GM21723 (cell line): ENCODE measurements around the gene BTBD16.

Source experiments
- ATAC-seq: cut with Tn5 transposase; IDR thresholded peaks from one replicate; pipeline ENCODE4 v1.9.1; 2021; ENCODE audit warnings: mild to moderate bottlenecking, moderate library complexity; ENCODE audit not compliant: unreplicated experiment

Gene BTBD16

DNA sequence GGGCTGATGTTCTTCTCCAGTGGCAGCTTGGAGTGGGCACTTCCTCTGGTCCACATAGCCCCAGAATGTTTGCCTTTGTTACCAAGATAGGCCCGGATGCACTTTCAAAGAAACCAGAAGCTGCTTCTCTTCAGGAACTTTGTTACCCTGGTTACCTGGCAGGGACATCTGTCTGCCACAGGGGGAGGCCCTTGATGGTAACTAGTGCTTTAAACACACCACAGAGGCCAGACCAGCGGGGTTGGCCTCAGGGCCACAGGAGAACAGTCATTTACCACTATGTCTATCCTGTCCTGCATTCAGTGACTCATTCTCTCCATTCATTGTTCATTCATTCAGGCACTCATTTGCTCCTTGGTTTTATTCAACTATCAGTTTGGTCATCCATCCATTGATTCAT is 91.5 kb downstream of the BTBD16 start:
- ATAC-seq: no peak

DNA sequence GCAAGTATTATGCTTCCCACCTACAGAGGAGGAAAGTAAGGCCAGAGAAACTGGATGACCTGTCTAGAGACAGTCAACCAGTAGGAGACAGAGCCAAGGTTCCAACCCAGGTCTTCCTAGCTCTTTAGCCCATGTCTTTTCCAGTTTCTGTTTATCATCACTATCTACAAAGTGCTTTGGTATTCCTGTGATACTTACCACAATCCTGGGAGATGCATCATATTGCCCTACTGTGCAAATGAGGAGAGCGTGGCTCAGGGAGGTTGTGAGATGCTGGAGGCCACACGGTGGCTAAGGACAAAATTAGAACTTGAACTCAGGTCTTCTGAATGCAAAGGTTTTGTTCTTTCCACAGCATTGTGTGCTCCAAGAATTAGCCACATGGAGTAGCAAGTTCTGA is 92.2 kb downstream of the BTBD16 start:
- no peak for ATAC-seq

DNA sequence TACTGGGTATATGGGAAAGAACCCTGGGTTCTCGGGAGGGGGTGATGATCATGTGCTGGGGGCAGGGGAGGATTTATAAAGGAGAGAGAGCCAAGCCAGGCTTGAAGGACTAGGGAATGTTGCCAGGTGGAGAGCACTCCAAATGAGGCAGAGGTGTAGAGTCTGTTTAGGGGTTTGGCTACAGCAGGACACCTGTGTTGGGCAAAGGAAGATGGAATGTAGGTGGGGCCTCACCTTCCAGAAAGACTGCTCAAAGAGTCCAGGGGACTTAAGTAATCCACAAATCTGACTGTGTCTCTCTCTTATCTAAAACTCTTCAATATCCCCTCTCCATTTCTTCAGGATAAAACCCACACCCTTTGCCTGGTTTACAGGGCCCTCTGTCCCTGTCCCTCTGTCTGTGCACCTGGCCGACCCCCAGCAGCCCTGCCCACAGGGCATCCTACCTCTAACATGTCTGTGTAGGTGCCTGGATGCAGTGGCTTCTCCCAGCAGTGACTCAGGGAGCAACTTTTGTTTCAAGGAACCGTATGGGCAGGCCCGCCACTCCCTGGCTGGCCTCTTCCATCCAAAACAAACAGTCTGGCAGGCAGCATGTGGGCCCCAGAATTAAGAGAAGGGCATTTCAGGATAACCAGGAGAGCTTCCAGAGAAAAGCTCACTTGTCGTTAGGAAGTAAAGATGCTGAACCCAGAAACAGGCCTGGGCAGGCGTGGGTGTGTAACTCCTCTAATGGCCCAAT is 92.8 kb downstream of the BTBD16 start:
- no peak for ATAC-seq

DNA sequence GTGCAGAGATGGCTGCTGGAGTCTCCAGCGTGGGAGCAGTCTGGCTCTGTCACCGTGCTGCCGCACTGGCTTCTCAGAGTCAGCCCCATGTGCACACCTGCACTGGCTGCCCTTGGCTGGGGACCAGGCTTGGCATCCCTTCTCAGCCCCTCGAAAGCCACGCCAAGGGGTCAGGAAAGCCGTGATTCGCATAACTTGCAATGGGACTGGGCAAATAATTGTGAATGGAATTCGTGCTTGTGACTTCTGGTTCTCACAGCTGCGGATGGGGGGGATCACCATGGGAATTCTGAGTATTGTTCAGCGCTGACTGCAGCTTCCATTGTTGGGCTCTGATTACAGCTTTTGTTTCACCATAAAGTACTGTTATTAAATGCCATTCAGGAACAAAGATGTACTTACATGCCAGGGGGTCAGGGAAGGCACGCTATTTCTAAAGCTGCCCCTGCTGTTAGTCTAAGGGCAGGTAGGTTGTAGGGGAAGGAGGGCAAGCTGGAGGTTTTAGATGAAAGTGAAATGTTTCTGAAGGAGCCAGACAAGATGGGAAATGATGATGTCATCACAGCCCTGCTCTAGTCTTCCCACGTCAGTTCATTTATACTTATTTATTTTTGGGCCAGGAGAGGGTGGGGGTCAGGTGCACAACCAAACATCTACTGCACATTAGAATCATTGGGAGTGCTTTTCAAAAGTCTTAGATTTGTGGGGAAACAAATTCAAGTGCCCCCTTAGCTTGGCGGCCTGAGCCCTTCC is 97.6 kb downstream of the BTBD16 start:
- ATAC-seq: no peak

DNA sequence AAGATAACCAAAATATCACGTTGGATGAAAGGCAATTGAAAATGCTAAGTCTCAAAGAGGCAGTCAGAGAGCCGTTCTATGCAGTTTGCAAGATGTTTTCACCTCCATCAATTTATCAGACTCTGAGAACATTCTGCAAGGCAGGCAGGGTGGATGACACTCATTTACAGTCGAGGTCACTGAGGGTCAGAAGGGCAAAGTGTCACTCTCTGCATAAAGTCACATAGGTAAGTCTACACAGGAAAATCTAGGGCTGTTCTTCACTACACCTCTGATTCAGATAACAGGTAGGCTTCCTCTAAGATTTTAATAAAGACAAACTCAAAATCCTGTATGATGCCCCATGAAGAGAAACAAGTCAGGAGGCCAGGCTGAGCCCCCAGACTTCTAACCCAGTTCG is 102.0 kb downstream of the BTBD16 start:
- no peak for ATAC-seq

DNA sequence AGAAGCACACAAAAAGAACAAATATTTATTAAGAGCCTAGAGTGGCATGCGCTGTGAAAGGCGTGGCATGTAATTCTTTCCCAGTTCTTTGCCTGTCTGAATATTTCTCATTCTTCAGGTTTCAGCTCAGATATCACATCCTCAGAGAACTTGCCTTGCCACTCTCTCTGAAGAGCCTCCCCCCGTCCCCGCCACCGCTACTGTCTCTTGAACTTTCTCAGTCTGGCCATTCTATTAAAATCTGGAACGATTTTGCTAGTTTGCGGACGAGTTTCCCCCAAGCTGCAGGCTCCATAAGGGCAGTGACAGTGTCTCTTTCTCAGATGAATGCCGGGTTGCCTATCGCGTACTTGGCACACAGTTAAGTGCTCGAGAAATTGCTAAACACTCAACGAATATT is 102.6 kb downstream of the BTBD16 start:
- no peak for ATAC-seq

DNA sequence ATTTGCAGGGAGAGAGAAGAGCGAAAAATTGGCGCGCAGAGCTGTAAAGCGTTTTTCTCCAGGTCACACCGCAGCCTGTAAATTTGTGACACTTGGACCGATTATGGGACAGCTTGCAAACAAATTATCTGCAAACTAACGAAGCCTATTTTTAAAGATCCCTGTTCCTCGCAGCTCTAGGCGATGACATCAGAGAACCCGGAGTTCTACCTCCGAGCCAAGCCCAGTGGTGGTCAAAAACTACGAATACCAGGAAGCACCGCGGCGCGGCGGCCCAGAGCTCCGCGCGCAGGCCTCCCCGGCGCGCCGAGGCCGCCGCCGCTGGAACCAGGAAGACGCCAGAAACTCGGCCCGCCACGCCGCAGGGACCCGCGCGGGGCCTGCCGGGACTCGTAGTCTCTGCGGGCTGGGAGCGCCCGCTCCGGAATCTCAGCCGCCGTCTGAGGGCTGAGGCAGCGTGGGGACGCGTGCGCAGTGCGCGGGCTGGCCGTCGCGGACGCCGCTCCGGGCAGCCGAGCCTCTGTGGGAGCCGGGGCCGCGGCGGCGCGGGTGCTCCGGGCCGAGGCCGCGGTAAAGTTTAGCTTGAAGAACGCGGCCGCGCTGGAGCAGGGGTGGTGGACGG is 103.3 kb downstream of the BTBD16 start, which contains the start of gene PLEKHA1:
Gene PLEKHA1, plus strand, starts transcription at position 472 of the 622 bp plus-strand sequence. CDS start 18,493 bp downstream, outside the sequence.
- ATAC-seq: peak; percentile 94

DNA sequence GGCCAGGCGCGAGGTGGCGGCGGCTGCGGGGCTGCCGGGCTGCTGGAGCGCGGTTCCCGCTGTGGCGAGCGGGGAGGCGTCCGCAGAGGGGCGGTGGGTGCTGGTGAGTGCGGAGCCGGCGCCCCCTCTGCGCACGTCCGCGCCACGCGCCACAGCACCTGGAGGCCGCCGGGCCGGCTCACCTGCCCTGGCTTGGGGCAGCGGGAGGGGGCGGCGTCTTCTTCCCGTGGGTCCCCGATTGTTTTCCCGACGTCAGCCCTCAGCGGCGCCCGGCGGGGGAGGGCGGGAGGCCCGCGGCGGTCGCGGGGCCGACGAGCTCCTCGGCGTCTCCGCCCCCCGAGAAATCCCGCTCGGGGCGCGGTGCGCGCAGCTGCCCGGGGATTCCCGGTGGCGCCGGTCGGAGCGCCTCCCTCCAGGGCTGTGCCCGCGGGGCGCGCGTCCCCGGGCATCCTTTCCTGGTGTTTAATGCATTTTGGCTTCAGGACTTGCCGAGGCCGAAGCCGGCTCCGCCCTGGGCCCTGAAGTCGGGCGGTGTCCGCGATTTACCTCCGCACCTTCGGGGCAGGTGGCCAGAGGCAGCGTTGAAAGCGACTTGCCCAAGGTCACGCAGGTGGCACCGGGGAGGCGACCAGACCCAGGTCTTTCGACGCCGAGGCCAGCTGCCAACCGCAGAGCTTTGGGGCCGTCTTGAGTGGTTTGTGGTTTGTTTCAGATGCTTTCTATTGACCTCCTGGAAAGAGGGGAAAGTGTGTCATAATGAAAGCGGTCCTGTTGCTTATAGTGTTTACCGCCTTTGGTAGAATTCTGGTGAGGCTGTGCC is 104.0 kb downstream of the BTBD16 start:
- peak; percentile 53 for ATAC-seq

DNA sequence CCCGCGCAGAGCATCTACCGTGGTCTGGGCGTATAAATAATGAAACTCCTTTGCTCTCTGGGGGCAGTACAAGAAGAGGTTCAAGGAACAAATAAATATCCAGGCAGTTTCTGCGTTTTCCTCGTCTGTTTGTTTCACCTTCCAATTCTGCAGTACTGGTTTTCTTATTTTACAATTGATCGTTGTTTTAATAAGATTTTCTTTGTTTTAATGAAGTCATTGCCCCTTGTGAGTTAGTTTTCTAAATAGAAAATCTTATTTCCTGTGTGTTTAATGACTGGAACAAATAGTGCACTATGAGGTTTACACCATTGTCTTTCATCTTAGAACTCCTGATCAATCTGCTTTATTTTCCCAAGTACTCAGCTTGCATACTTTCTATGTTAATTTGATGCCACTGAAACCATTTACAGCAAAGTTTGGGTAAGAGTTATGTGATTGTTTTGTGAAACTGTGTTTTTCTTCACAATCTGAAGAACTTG is 104.6 kb downstream of the BTBD16 start:
- ATAC-seq: no peak

DNA sequence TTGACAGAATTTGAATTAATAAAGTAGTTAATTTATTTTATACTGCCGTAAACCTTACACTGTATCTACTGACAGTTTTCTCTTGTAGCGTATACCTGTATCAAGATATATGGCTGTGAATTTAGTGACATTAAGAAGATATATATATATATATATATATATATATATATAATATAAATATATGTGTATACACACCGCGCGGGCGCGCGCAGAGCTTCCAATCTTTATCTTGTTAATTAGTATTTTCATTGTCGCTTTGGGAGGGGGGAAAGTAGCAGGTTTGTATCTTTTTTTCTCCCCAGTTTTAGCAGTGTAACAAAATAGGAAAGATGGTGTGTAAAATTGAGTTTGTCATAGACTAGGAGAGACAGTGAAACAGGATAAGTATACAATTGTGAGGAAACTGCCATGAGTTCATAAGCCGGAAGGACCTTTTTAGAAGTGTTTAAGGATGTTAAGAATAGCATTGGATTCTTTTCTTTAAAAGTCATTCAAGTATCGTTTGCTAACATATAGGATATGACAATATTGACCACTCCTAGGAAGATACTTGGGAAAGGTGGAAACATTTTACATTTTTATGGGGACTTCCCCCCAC is 105.4 kb downstream of the BTBD16 start:
- ATAC-seq: no peak

DNA sequence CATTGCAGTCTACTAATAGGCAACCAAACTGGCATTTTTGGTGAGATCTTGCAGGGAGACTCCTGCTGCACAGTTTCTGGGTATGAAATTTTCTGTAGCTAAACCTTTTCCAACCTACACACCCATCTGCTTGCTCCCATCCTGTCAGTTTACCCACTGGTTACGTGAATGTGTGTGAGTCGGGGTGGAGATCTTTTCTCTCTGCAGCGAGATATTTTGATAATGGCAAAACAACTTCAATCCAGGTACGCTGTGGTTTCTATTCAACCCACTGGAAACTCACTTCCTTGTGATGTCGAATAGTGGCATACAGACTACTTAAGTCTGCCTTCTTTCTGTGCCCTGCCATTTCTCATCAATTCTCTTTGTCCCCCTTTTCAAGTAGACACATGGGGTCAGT is 107.9 kb downstream of the BTBD16 start:
- no peak for ATAC-seq

DNA sequence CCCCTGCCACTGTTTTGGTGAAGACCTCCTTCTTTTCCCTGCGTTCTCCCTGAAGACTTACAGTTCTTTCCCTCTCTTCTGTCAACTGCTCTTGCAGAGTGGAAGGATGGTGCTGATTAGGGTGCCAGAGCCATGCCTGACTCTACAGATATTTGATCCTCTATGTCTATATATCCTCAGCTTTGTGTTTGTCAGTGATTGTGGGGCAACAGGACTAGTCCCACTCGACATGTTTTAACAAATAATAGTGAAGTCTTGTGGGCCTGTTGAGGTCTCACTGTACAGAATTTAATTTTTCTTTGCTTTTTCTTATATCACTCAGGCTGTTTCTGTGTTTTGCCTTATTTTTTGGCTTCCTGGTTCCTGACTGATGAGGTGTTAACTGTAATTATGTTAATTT is 108.4 kb downstream of the BTBD16 start:
- ATAC-seq: no peak

DNA sequence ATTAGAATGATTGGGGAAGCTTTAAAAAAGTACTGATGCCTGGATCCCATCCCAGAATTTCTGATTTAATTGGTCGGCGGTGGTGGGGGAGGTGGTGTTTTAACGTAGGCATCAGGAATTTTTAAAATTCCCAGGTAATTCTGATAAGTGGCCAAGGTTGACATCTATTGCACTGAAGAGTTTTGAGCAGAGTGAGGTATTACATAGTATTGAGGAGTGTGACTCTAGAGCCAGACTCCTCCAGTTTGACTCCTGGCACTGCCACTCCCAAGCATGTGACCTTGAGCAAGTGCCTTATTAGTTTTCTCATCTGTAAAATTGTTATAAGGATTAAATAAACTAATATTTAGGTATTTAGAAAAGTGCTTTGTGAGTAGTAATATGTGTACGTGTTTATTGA is 109.6 kb downstream of the BTBD16 start:
- ATAC-seq: no peak

DNA sequence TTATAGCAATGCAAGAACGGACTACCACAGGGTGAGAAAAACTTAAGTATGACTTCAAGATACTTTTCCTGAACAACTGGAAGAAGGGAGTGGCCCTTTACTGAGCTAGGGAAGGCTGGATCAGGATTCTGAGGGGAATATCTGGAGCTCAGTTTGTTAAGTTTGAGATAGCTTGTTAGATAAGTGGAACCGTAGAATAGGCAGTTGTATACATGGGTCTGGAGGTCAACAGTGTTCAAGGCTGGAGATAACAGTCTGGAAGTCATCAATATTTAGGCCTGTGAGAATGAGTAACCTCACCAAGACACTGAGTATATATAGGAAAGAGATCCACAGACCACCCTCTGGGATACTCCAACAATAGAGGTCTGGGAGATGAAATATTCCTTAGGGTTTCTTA is 110.6 kb downstream of the BTBD16 start:
- ATAC-seq: no peak

DNA sequence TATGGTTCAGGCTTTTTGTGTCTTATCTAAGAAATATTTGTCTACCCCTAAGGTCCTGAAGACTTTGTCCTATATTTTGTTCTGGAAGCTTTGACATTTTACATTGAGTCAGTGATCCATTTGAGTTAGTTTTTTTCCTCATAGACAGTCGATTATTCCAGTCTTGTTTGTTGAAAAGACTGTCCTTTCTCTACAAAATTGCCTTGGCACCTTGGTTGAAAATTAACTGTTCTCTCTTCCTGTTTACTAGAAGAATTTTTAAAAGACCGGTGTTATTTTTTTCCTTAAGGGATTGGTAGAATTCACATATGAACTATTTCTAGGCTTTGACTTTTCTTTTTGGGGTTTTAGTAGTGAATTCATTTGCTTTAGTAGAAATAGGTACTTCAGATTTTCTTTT is 115.4 kb downstream of the BTBD16 start:
- no peak for ATAC-seq

DNA sequence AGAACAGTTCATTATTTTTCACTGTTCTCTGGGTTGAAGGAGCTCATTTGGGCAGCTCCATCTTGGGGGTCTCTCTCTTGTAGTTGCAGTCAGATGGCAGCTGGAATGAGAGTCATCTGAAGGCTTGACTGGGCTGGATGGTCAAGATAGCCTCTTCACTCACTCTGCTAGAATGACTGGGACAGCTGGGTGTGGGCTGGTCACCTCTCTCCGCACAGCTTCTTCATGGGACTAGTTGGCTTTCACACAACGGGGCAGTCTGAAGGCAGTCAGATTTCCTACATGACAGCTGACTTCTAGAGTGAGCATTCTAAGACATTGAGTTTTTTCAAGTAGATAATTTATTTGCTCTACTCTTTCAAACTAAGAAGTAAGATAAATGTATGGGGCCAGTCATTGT is 116.5 kb downstream of the BTBD16 start:
- no peak for ATAC-seq
